KBM-7 (cell line): ENCODE data around the gene KDM6B.

Source experiments
- DNase-seq: peaks from one replicate; pipeline ENCODE4 v3.0.0-alpha.2; 2015
- in situ Hi-C: fragments of 300-500 bp; cut with MboI; formaldehyde crosslinking; loops from 2 replicates; pipeline ENCODE4 v1.14.3; 2020; ENCODE audit warnings: low sequenced_read_pairs, low pct_unique_long_range_greater_than_20kb, mixed read lengths

The KDM6B gene

DNA sequence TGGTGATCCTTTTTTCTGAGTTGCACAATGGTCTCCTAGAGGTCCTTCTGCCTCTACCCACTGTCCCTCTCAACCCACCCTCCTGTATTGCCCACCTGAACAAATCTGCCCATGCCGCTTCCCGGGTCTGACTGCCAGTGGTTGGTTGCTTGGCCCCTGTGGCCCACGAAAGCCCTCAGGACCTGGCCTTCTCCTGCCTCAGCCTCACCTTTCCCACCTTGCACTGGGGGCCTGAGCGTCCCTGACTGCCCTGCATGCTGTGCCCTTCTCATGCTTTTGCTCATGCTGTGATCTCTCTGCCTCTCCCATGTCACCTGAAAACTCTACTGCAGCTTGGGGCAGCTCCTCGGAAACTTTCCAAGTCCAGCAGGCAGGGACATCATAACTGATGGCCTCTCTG, 13.8 kb upstream of the KDM6B start:
- DNase-seq: no peak
- in situ Hi-C loops: no loop called here

- in situ Hi-C loops: no loop called here
- no peak for DNase-seq
Measured at GRCh38 chr17:7822126-7822525, 11.9 kb upstream of the KDM6B start.

DNA sequence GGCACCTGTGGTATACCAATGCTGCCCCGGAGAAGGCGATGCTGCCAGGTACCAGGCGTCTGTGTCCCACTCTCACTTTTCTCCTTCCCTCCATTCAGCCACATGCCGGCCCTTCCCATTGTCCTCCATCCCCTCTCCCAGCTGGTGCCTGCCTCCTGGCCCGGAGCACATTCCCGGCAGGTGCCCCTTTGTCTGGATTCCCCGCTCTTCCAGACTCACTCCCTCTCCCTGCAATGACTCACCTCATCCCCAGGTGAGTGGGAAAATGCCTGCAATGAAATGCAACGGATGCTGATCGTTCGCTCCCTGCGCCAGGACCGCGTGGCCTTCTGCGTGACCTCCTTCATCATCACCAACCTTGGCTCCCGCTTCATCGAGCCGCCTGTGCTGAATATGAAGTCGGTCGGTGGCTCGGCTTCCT, 10.4 kb upstream of the KDM6B start:
- DNase-seq: no peak
- in situ Hi-C loops: no loop called here

DNA sequence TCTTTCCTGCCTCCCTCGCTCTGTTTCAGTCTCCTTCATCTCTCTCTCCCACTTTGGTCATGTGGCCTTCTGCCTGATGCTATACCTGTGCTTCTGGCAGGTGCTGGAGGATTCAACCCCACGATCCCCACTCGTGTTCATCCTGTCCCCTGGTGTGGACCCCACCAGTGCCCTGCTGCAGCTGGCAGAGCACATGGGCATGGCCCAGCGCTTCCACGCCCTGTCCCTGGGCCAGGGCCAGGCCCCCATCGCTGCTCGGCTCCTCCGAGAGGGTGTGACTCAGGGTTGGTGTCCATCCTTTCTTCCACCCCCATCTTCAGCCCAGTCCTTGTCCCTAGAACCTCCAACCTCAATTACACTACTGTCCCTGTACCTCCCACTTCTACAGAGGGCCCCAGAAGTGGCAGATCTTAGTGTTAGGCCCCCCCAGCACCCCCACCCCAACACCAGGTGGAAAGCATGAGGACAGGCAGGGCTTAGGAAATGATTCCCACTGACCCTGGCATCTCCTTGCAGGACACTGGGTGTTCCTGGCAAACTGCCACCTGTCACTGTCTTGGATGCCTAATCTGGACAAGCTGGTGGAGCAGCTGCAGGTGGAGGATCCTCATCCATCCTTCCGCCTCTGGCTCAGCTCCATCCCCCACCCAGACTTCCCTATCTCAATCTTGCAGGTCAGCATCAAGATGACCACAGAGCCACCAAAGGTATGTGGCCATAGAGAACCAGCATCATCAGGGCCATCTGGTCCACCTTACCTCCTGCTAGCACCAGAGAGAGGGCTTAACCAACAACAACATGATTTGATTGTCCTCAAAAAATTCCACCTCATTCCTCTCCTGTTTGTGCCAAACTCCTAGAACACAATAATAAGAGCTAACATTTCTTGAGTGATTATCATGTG, 9.7 kb upstream of the KDM6B start:
- DNase-seq: no peak
- in situ Hi-C loops: no loop called here

DNA sequence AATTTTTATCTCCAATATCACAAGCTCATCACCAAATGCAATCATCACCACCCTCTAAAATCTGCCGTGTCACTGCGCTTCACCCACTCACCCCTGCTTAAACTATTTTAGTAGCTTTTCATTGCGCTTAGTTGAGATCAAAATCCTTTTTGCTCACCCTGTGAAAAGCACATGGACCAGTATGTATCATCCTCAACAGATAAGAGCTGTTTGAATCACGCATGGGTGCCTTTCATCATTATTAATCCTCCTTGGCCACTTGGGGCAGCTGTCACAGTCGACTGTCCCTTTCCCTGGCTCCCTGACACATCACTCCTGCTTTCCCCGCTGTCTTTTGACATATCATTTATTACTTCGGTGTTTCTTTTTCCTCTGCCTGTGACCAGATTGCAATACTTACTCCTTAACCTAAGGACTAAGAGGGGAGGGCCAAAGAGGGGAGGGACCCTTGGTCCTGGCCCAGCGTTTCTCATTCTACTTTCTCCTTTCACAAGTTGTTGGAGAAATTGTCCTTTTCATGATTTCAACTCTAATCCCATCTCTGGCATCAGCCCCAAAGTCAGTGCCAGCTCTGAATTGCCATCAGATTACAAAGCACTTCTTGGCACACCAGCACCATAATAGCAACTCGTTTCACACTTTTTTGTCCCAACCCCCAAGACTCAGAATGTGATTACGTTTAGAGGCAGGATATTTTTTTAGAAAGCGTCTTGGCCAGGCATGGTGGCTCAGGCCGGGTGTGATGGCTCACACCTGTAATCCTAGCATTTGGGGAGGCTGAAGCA, 8.6 kb upstream of the KDM6B start:
- in situ Hi-C loops: no loop called here
- DNase-seq: no peak

DNA sequence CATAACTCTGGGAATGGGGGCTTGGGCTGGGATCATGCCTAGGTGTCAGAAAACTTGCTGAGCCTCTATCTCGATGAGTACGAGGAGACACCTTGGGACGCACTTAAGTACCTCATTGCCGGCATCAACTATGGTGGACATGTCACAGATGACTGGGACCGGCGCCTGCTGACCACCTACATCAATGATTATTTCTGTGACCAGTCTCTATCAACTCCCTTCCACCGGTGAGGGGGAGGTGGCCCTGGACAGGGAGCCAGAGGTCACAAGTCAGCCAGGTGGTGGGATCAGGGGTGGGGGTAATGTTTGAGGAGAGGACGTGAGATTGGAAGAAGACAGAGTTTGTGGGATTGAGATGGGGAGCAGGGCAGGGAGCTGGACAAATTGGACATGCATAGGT, 3.4 kb upstream of the KDM6B start:
- in situ Hi-C loops: no loop called here
- DNase-seq: no peak

DNA sequence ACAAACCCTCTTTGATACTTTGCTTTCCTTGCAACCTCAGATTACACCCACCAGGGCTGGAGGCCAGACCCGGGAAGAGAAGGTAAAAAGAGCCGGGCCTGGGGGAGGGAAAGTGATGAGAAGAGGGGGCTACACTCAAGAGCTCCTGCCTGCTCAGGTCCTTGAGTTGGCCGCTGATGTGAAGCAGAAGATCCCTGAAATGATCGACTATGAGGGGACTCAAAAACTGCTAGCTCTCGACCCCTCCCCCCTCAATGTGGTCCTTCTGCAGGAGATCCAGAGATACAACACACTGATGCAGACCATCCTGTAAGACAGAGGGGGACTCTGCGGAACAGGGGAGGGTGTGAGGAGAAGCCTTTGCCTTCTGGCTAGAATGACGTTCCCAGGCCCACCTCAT, 2.8 kb upstream of the KDM6B start:
- in situ Hi-C loops: no loop called here
- DNase-seq: no peak

DNA sequence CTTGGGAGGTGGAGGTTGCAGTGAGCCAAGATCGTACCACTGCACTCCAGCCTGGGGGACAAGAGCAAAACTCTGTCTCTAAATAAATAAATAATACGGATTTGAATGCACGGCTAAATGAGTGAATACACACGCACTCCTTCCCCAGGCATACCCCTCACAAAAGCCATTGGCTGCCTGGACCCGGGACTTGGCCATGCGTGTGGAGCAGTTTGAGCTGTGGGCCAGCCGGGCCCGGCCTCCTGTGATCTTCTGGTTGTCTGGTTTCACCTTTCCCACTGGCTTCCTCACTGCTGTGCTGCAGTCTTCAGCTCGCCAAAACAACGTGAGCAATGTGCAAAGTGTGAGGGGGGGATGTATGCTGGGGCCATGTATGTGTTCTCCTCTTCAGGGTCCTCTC, 1.6 kb upstream of the KDM6B start:
- in situ Hi-C loops: no loop called here
- no peak for DNase-seq

GRCh38 chr17:7833011-7833794, 814 bp upstream of the KDM6B start:
- in situ Hi-C loops: no loop called here
- no peak for DNase-seq

DNA sequence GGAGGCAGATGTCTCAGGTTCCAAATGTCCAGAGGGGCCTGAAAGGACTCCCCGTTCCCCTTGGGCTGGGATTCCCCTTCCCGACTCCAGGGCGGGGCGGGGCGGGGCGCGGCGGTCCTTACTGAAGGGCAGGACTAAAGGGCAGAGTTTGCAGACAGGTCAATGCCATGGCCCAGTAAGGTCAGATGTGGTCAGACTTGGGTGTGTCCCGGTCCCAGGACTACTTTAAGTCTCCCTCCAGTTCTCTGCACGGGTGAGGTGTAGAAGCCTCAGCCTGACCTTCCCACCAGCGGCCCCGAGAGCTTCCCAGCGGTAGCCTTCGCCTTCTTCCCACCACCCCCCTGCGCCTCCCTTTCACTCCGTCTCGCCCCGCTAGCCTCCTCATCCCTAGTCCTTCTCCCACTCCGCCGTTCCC, 532 bp downstream of the KDM6B start:
- in situ Hi-C loops: no loop called here
- DNase-seq: no peak

DNA sequence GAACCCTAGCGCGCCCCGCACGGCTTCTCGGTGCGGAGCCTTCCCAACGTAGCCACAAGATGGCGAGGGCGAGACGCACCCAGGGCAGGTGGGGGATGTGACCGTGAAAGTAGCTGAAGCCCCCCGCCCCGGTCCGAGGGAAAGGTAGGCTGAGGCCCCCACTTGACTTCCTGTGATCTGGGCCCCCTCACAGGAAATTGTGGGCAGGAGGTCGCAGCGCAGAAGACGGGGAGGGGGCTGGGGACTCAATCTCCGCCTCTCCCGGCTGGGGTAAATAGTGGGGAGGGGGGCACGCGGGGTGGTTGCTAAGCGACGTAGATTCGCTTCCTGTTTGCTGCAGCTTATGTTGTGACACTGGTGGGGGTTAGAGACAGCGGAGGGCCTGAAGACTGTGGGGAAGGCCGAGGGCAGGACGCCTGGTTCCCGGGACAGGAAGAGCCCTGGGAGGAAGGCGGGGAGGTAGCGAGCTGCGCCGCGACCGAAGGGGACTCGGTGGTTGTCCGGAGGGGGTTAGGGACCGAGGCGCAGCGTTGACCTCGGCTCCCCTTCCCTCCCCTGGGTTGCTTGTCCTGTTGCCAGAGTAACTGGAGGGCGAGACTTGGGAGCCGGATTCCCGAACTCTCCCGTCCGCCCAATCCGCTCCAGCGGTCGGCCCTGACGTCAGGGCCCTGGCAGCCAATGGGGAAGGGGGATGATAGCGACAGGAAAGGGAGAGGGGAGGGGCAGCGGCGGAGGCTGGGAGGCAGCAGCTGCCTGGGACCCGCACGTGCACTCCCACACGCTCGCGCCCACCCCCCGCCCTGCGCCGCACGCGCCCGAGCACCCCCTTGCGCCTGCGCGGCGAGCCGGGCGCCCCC, 1.2 kb downstream of the KDM6B start:
- peak; percentile 99 for DNase-seq
- in situ Hi-C loops: no loop called here

DNA sequence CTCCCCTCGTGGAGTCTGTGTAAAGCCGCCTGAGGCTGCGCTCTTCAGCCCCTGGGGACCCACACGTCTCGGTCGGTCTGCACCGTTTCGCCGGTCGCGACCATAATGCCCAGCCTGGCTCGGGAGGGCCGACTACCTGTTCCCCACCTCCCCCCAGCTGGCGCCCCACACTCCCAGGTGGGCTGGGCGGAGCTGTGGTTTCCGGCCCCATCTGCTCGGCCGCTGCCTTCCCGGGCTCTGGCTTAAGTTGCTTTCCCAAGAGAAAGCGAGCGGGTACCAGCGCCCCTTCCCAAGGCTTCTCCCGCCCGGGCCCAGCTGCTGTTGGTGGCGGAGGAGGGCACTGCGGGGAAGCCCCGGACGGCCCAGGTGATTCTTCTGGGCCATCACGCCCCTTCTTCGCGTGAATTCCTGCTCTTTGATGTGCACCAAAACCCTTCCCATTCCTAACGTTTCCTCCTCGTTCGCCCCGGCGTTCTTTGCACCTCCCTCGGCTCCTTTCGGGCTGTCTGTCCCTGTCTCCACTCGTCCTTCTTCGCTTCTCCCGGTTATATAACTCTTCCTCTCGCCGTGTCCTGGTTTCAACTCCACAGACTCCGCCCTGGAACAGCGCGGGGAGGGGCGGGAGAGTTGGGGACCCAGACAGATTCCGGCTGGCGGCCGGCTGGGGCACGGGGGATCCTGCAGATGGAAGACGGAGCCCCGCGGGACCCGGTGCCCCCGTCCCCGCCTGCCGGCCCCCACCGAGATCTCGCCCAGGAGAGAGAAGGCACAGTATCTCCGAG, 2.0 kb downstream of the KDM6B start:
- in situ Hi-C loops: no loop called here
- DNase-seq: peak; percentile 62

- DNase-seq: peak; percentile 96
- in situ Hi-C loops: no loop called here
Measured at GRCh38 chr17:7836596-7837407, 2.8 kb downstream of the KDM6B start.

DNA sequence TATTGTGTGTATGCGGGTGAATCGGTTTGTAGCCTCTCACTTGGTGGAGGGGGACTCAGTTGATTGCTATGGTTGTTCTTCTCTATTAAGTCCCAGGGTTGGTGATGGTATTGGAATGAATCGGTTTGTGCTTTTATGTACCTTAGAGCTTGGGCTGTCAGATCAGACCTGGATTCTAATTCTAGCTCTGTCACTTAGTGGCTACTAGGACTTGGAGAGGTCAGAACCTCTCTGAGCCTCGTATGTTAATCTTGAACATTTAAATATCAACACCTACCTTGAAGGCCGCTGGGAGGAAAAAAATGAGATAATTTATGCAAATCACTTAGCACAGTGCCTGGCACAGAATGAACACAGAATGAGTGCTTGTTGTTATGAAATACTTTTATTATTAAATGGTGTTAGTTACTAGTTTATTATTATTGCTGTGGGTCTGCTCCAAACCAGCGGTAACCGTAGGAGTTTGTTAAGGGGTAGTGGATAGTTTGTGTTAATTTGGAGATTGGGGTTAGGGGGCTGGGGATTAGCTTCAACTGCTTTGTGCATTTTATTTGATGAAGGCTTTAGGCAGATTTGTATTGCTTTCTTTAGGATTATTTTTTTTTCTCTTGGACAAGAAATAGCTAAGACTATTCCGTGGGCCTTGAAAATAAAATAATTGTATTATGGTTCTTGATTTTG, 3.5 kb downstream of the KDM6B start:
- in situ Hi-C loops: no loop called here
- no peak for DNase-seq

GRCh38 chr17:7838090-7839075, 4.4 kb downstream of the KDM6B start:
- in situ Hi-C loops: no loop called here
- peak; percentile 79 for DNase-seq
